ENCODE results near the gene WAPL.
"Not testable (repeated sequence)": the region's sequence is repeated elsewhere in the genome, so short reads cannot be mapped to it uniquely, and the experiment has no call there.

WAPL gene

DNA sequence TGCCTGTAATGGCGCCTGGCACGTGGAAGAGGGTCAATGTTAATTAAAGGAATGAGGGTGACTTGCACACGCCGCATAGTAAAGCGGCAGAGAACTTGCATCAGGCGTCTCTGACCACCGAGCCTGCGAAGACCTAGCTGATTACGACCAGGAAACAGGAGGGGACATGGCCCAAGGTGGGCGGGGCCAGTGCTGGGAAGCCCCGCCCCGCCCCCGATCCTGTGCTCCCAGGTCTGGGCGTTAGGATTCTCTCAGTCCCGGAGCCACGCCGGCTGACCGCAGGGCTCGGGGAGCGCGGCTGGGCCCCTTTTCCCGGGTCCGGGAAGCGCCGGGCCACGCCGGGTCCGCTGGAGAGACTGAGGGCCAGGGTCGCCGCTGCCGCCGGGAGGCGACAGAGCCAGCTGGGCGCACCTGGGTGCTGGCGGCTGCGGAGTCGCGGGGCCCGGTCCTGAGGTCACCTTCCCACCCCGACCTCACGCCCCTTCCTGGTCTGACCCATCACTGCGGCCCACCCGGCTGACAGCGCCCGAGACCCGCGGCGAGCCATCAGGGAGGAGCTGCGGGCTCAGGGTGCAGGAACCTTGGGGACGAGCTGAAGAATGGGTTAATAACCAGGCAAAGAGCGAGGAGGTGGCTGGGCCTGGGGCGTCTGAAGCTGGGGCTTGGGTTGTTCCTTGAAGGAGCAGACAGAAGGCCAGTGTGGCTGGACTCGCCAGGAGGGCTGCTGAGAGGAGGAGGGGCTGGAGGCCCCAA lies 132.0 kb downstream of the WAPL start:
- no peak for DNase-seq (ENCODE audit: low spot score)

DNA sequence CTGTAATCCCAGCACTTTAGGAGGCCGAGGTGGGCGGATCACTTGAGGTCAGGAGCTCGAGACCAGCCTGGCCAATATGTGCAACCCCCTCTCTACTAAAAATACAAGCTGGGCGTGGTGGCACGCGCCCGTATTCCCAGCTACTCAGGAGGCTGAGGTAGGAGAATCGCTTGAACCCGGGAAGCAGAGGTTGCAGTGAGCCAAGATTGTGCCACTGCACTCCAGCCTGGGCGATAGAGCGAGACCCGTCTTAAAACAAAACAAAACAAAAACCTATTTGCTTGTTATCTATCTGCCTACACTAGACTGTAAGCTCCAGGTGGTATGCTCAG lies 132.5 kb downstream of the WAPL start:
- not testable (repeated sequence) for DNase-seq (ENCODE audit: low spot score)

DNA sequence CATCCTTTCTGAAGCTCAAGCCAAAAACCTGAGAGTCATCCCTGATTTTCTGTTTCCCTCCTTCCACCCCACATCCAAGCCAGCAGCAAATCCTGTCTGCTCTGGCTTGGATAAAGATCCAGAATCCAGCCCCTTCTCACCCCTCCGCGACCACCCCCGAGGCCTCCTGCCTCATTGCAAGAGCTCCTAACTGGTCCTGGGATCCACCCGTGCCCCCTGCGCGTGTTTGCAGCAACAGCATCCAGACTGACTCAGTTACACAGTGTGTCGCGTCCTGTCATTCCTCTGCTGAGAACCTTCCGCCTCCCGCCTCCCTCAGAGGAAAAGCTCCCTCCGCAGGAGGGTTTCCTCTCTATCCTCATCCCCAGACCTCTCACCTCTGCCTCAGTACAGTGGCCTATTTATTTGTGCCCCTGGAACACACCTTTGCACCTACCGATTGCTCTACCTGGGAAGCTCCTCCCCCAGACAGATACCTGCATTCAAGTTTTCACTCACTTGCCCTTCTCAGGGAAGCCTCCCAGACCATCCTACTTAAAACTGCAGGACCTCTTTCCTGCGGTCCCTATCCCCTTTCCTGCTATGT lies 133.4 kb downstream of the WAPL start:
- DNase-seq (ENCODE audit: low spot score): no peak

- DNase-seq (ENCODE audit: low spot score): no peak
These were observed 134.3 kb downstream of the WAPL start for GRCh38 chr10:86387178-86387794.

DNA sequence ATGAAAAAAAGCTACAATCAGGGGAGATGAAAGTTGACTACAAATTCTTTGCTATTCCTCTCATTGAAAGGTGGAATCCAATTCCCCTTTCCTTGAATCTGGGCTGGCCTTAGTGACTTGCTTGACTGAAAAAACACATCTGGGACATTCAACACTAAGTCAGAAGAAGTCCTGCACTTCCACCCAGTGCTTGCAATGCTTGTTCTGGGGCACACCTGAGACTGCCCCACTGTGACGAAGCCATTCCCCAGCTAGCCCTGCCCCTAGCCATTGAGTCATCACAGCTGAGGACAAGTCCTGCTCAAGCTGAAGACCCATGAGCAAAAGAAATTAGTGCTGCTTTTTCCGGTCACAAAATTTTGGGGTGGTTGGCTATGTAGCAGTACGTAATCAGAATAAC lies 135.8 kb downstream of the WAPL start:
- DNase-seq (ENCODE audit: low spot score): no peak
